PC-9 (cell line): Measurements from ENCODE around the gene ATP7B. TPM values are rescaled to one million over a fixed set of nuclear protein-coding genes. Genes with fewer than 3 reads are reported as not detected.

Experiments used
- BruUV-seq: library from RNA; stranded (reverse); fragments of 400-500 nt; replicated peaks from 2 replicates; lab custom pipeline; 2021; lab: Mats Ljungman, UMichigan
- CTCF ChIA-PET: fragments of 300-600 bp; sonication (Branson Sonifier 250); formaldehyde crosslinking; loops from one replicate; lab custom pipeline; 2022; ENCODE audit warnings: antibody characterized with exemption; lab: Charles Lee
- POLR2A ChIA-PET: fragments of 300-600 bp; sonication (Branson Sonifier 250); formaldehyde crosslinking; loops from one replicate; lab custom pipeline; 2022; ENCODE audit warnings: antibody characterized with exemption; ENCODE audit not compliant: unreplicated experiment; lab: Charles Lee
- DNase-seq, 2 experiments: peaks; one replicate each; pipeline versions ENCODE4 v3.0.0 to v3.0.0-alpha.2; 2015 to 2022; ENCODE audit warnings: mixed read lengths in 1 of 2
- H2AFZ ChIP-seq: fragments of 200-600 bp; sonication (generic); 2 replicates; pipeline ENCODE4 v1.8.1; 2017; ENCODE audit warnings: antibody characterized with exemption
- H3F3A ChIP-seq: fragments of 200-600 bp; sonication (generic); 2 replicates; pipeline ENCODE4 v1.8.1; 2017; ENCODE audit warnings: antibody characterized with exemption, mild to moderate bottlenecking, low read depth; ENCODE audit not compliant: insufficient read depth
- H3K27ac ChIP-seq: fragments of 200-600 bp; sonication (generic); 2 replicates; pipeline ENCODE4 v1.6.1; 2016; ENCODE audit warnings: mixed run types
- H3K27me3 ChIP-seq: fragments of 200-600 bp; sonication (generic); 2 replicates; pipeline ENCODE4 v1.6.1; 2016; ENCODE audit warnings: low read depth, mixed run types; ENCODE audit not compliant: insufficient read depth
- H3K36me3 ChIP-seq: fragments of 200-600 bp; sonication (generic); 2 replicates; pipeline ENCODE4 v1.6.1; 2016; ENCODE audit warnings: low read depth, mixed run types
- H3K4me1 ChIP-seq: fragments of 200-600 bp; sonication (generic); replicated peaks from 2 replicates; pipeline ENCODE4 v1.6.1; 2016; ENCODE audit warnings: mixed run types; ENCODE audit not compliant: insufficient read depth
- H3K4me2 ChIP-seq: fragments of 200-600 bp; sonication (generic); 2 replicates; pipeline ENCODE4 v1.6.1; 2017; ENCODE audit warnings: mixed run types
- H3K4me3 ChIP-seq: fragments of 200-600 bp; sonication (generic); 2 replicates; pipeline ENCODE4 v1.6.1; 2016; ENCODE audit warnings: mixed run types
- H3K79me2 ChIP-seq: fragments of 200-600 bp; sonication (generic); 2 replicates; pipeline ENCODE4 v1.6.1; 2017; ENCODE audit warnings: low read depth, mixed run types
- H3K9me2 ChIP-seq: fragments of 200-600 bp; sonication (generic); 2 replicates; pipeline ENCODE4 v1.8.1; 2017; ENCODE audit warnings: mild to moderate bottlenecking; ENCODE audit not compliant: insufficient read depth
- H3K9me3 ChIP-seq: fragments of 200-600 bp; sonication (generic); 2 replicates; pipeline ENCODE4 v1.8.1; 2016; ENCODE audit warnings: low read depth; ENCODE audit not compliant: insufficient read depth
- H4K20me1 ChIP-seq: fragments of 200-600 bp; sonication (generic); 2 replicates; pipeline ENCODE4 v1.8.1; 2017; ENCODE audit not compliant: insufficient read depth
- EZH2 ChIP-seq: fragments of 200-600 bp; sonication (generic); IDR thresholded peaks from 2 replicates; pipeline ENCODE4 v1.8.0; 2017; ENCODE audit warnings: antibody characterized with exemption, low read depth
- intact Hi-C: fragments of 100-400 bp; cut with micrococcal nuclease; formaldehyde crosslinking; loops from one replicate; pipeline ENCODE4 v1.10.0; 2022; ENCODE audit not compliant: unreplicated experiment
- total RNA-seq: library from RNA; stranded (reverse); gene quantifications from 2 replicates; pipeline ENCODE4 v1.2.3, GENCODE V29; 2021
- TF ChIP-seq, protein P1 (sequence below): fragments of 200-600 bp; sonication (generic); conservative IDR thresholded peaks from 2 replicates; pipeline ENCODE4 v1.6.1; 2017; ENCODE audit warnings: mixed run types, antibody characterized with exemption, mild to moderate bottlenecking, moderate library complexity

ATP7B gene
- total RNA-seq, 1 experiment from 2014 or later: 1.2 TPM

GRCh38 chr13:52006523-52007245 is 4.6 kb downstream of the ATP7B start:
- POLR2A ChIA-PET: no interaction called here
- Histone ChIP-seq H3K27me3 (peaks cover 4% of the 10 kb centered on the region; the same call in 1 of the 2 replicates), H3K79me2 (no peaks in the 10 kb centered on the region), H3K27ac (no peak overlapping the region), H3K4me2 (no peak overlapping the region), H3K4me1 (no peaks in the 10 kb centered on the region), H3K9me2 (no peaks in the 10 kb centered on the region), H3K36me3 (no peaks in the 10 kb centered on the region), H3K9me3 (no peaks in the 10 kb centered on the region), H2AFZ (no peak overlapping the region), H4K20me1 (no peaks in the 10 kb centered on the region), H3F3A (no peaks in the 10 kb centered on the region), H3K4me3 (no peak overlapping the region)
- CTCF ChIA-PET: no interaction called here
- no peak for DNase-seq
- no peak for TF ChIP-seq EZH2
- TF ChIP-seq, protein P1, sequence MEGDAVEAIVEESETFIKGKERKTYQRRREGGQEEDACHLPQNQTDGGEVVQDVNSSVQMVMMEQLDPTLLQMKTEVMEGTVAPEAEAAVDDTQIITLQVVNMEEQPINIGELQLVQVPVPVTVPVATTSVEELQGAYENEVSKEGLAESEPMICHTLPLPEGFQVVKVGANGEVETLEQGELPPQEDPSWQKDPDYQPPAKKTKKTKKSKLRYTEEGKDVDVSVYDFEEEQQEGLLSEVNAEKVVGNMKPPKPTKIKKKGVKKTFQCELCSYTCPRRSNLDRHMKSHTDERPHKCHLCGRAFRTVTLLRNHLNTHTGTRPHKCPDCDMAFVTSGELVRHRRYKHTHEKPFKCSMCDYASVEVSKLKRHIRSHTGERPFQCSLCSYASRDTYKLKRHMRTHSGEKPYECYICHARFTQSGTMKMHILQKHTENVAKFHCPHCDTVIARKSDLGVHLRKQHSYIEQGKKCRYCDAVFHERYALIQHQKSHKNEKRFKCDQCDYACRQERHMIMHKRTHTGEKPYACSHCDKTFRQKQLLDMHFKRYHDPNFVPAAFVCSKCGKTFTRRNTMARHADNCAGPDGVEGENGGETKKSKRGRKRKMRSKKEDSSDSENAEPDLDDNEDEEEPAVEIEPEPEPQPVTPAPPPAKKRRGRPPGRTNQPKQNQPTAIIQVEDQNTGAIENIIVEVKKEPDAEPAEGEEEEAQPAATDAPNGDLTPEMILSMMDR: no peak
- BruUV-seq: no TSS peak
- intact Hi-C loops: no loop called here

DNA sequence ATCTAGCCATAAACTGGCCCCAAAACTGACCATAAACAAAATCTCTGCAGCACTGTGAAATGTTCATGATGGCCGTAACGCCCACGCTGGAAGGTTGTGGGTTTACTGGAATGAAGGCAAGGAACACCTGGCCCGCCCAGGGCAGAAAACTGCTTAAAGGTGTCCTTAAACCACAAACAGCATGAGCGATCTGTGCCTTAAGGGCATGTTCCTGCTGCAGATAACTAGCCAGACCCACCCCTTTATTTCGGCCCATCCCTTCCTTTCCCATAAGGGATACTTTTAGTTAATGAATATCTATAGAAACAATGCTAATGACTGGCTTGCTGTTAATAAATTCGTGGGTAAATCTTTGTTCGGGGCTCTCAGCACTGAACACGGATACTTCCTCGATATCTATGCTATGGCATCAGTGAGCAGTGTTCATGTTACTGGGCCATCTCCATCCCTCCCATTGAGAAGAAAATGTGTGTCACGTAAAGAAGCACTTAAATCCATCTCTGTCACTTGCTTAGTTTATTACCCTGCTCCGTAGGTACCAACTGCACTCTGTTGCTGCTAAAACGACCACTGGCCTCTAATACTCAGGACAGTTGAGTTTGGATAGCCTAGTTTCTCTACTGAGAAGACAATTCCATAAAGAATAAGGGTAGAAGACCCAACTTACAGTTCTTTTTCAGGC is 5.3 kb downstream of the ATP7B start:
- Histone ChIP-seq H3F3A (no peaks in the 10 kb centered on the region), H3K4me2 (no peak overlapping the region), H3K27ac (no peak overlapping the region), H3K36me3 (no peaks in the 10 kb centered on the region), H3K4me1 (no peaks in the 10 kb centered on the region), H3K9me3 (no peaks in the 10 kb centered on the region), H3K79me2 (no peaks in the 10 kb centered on the region), H3K27me3 (peaks cover 4% of the 10 kb centered on the region; the same call in 1 of the 2 replicates), H4K20me1 (no peaks in the 10 kb centered on the region), H2AFZ (no peak overlapping the region), H3K4me3 (no peak overlapping the region), H3K9me2 (no peaks in the 10 kb centered on the region)
- intact Hi-C loops: no loop called here
- no peak for DNase-seq
- no TSS peak for BruUV-seq
- CTCF ChIA-PET: no interaction called here
- no peak for TF ChIP-seq EZH2
- TF ChIP-seq, protein P1: no peak
- POLR2A ChIA-PET: no interaction called here

DNA sequence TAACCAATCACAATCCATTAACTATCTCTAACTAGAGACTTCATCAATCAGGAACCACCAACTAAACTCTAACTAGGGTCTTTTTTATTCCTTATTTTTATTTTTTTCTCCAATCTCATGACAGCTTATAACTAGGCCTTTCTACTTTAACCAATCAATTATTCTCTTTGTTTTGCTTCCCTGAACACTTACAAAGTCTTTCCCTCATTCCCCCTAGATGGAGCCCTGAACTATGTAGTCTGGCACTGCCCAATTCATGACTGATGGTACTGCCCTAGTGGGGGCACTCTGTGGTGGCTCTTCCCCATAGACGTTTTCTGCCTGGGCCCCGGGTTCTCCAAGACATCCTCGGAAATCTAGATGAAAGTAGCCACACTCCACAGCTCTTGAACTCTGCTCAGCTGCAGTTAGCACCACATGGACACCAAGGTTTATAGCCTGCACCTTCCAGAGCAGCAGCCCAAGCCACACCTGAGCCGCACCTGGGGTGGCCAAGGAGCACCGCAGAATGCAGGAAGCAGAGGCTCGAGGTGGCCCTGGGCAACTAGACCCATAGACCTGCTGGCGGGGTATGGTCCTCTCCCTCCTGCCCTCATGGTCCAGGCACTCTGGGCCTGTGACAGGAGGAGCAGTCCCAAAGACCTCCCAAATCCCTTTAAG is 6.6 kb downstream of the ATP7B start:
- POLR2A ChIA-PET: no interaction called here
- no peak overlapping the region for H3K4me2 ChIP-seq
- DNase-seq: no peak
- no peaks in the 10 kb centered on the region for H3K9me2 ChIP-seq
- H3K27ac ChIP-seq: no peak overlapping the region
- no peak overlapping the region for H3K4me3 ChIP-seq
- no TSS peak for BruUV-seq
- H3F3A ChIP-seq: no peaks in the 10 kb centered on the region
- intact Hi-C loops: no loop called here
- peaks cover 4% of the 10 kb centered on the region; the same call in 1 of the 2 replicates for H3K27me3 ChIP-seq
- H3K79me2 ChIP-seq: no peaks in the 10 kb centered on the region
- CTCF ChIA-PET: no interaction called here
- no peaks in the 10 kb centered on the region for H3K4me1 ChIP-seq
- H2AFZ ChIP-seq: no peak overlapping the region
- no peaks in the 10 kb centered on the region for H3K36me3 ChIP-seq
- H3K9me3 ChIP-seq: no peaks in the 10 kb centered on the region
- no peaks in the 10 kb centered on the region for H4K20me1 ChIP-seq
- no peak for TF ChIP-seq EZH2
- TF ChIP-seq, protein P1: no peak
